Measurements from ENCODE around the gene OOSP1. TPM values are rescaled to one million over a fixed set of nuclear protein-coding genes. Genes with fewer than 3 reads are reported as not detected.
A peak's percentile ranks its signal among the peaks of the same experiment; 100 is the strongest.

The OOSP1 gene
- total RNA-seq, 2 donors from 2014 or later = not detected

GRCh38 chr11:59898046-59898445, 40.2 kb upstream of the OOSP1 start:
- Histone ChIP-seq H3K4me1 (ENCODE audit: control insufficient read depth, insufficient read depth, low read length) (no peaks in the 10 kb centered on the region), H3K9me3 (ENCODE audit: control insufficient read depth, low read length) (no peaks in the 10 kb centered on the region), H3K4me3 (ENCODE audit: low read length) (no peak overlapping the region), H3K27me3 (ENCODE audit: control insufficient read depth, insufficient read depth, low read length, poor library complexity, severe bottlenecking) (no peaks in the 10 kb centered on the region), H3K27ac (ENCODE audit: low read depth, low read length) (no peak overlapping the region), H3K9ac (ENCODE audit: extremely low read depth, low read length, poor library complexity, severe bottlenecking) (no peak overlapping the region), H3K36me3 (ENCODE audit: control insufficient read depth, insufficient read depth, low read length) (no peaks in the 10 kb centered on the region)
- DNase-seq = no peak
- TF ChIP-seq CTCF (conservative IDR thresholded peaks at IDR 0.05) = no peak
- Mint-ChIP-seq H3K9me3 (no peaks in the 10 kb centered on the region), H3K4me1 (no peaks in the 10 kb centered on the region), H3K4me3 (no peak overlapping the region), H3K27ac (no peak overlapping the region), H3K36me3 (ENCODE audit: low read depth) (no peaks in the 10 kb centered on the region), H3K27me3 (ENCODE audit: insufficient read depth) (no peaks in the 10 kb centered on the region)
- WGBS, 2 experiments (ENCODE audit: insufficient coverage in 1 of 2, insufficient read length in 1 of 2) = 94 to 100% methylated on average over 1 to 31 of the region's 31 CpGs

GRCh38 chr11:59898650-59899049, 39.6 kb upstream of the OOSP1 start:
- Mint-ChIP-seq H3K4me1 (no peaks in the 10 kb centered on the region), H3K27me3 (ENCODE audit: insufficient read depth) (no peaks in the 10 kb centered on the region), H3K9me3 (no peaks in the 10 kb centered on the region), H3K27ac (no peak overlapping the region), H3K36me3 (ENCODE audit: low read depth) (no peaks in the 10 kb centered on the region), H3K4me3 (no peak overlapping the region)
- no peaks in the 10 kb centered on the region for H3K27me3 ChIP-seq (ENCODE audit: control insufficient read depth, insufficient read depth, low read length, poor library complexity, severe bottlenecking)
- 91 to 97% methylated on average over 7 of the region's 7 CpGs for WGBS, 2 experiments (ENCODE audit: insufficient coverage in 1 of 2, insufficient read length in 1 of 2)
- H3K36me3 ChIP-seq (ENCODE audit: control insufficient read depth, insufficient read depth, low read length) = no peaks in the 10 kb centered on the region
- DNase-seq = no peak
- no peak overlapping the region for H3K27ac ChIP-seq (ENCODE audit: low read depth, low read length)
- TF ChIP-seq CTCF (conservative IDR thresholded peaks at IDR 0.05) = no peak
- H3K9ac ChIP-seq (ENCODE audit: extremely low read depth, low read length, poor library complexity, severe bottlenecking) = no peak overlapping the region
- no peaks in the 10 kb centered on the region for H3K4me1 ChIP-seq (ENCODE audit: control insufficient read depth, insufficient read depth, low read length)
- no peak overlapping the region for H3K4me3 ChIP-seq (ENCODE audit: low read length)
- no peaks in the 10 kb centered on the region for H3K9me3 ChIP-seq (ENCODE audit: control insufficient read depth, low read length)

- DNase-seq = peak; percentile 67
- no peaks in the 10 kb centered on the region for H3K9me3 Mint-ChIP-seq
- H3K9ac ChIP-seq (ENCODE audit: extremely low read depth, low read length, poor library complexity, severe bottlenecking) = no peak overlapping the region
- no peaks in the 10 kb centered on the region for H3K36me3 Mint-ChIP-seq (ENCODE audit: low read depth)
- H3K27me3 Mint-ChIP-seq (ENCODE audit: insufficient read depth) = no peaks in the 10 kb centered on the region
- H3K4me1 ChIP-seq (ENCODE audit: control insufficient read depth, insufficient read depth, low read length) = no peaks in the 10 kb centered on the region
- no peak overlapping the region for H3K4me3 ChIP-seq (ENCODE audit: low read length)
- no peaks in the 10 kb centered on the region for H3K4me1 Mint-ChIP-seq
- H3K4me3 Mint-ChIP-seq = no peak overlapping the region
- no peak overlapping the region for H3K27ac Mint-ChIP-seq
- WGBS, 2 experiments (ENCODE audit: insufficient coverage in 1 of 2, insufficient read length in 1 of 2) = 92 to 96% methylated on average over 8 to 11 of the region's 11 CpGs
- peak; percentile 20 for TF ChIP-seq CTCF (conservative IDR thresholded peaks at IDR 0.05)
- no peak overlapping the region for H3K27ac ChIP-seq (ENCODE audit: low read depth, low read length)
- no peaks in the 10 kb centered on the region for H3K27me3 ChIP-seq (ENCODE audit: control insufficient read depth, insufficient read depth, low read length, poor library complexity, severe bottlenecking)
- no peaks in the 10 kb centered on the region for H3K9me3 ChIP-seq (ENCODE audit: control insufficient read depth, low read length)
- H3K36me3 ChIP-seq (ENCODE audit: control insufficient read depth, insufficient read depth, low read length) = no peaks in the 10 kb centered on the region
Observed at GRCh38 chr11:59899532-59899931, 38.7 kb upstream of the OOSP1 start.
